Peyer's patch (tissue), 4 donors: ENCODE measurements around the gene DOCK10. TPM values are rescaled to one million over a fixed set of nuclear protein-coding genes. Genes with fewer than 3 reads are reported as not detected.

Source experiments
- DNase-seq, 3 donors: peaks; one replicate each; pipeline ENCODE4 v3.0.0-alpha.2; 2017 to 2019
- H3K27ac ChIP-seq, 4 donors: fragments of 200-600 bp; sonication (generic); one replicate each; pipeline ENCODE4 v1.5.1; 2016 to 2019
- H3K27me3 ChIP-seq, 2 donors: fragments of 200-600 bp; sonication (generic); one replicate each; pipeline ENCODE4 v1.5.1; 2019
- H3K36me3 ChIP-seq, 3 donors: fragments of 200-600 bp; sonication (generic); one replicate each; pipeline ENCODE4 v1.5.1; 2016 to 2019
- H3K4me1 ChIP-seq, 4 donors: fragments of 200-600 bp; sonication (generic); one replicate each; pipeline ENCODE4 v1.5.1; 2016 to 2019
- H3K4me3 ChIP-seq, 4 donors: fragments of 200-600 bp; sonication (generic); 1 replicate in 3 of 4; 2 replicates in 1 of 4; pipeline ENCODE4 v1.5.1; 2016 to 2019; ENCODE audit warnings: mild to moderate bottlenecking in 1 of 4
- H3K9me3 ChIP-seq, 4 donors: fragments of 200-600 bp; sonication (generic); one replicate each; pipeline ENCODE4 v1.5.1; 2016 to 2019; ENCODE audit warnings: mild to moderate bottlenecking in 1 of 4
- CTCF ChIP-seq, 6 experiments: fragments of 450-650 bp in 4 of 6; fragments of 200-600 bp in 2 of 6; sonication (generic) in 1 of 6; IDR thresholded peaks; one replicate each; pipeline ENCODE4 v1.5.1; 2017 to 2019; ENCODE audit warnings: antibody characterized with exemption in 6 of 6, mild to moderate bottlenecking in 3 of 6, moderate library complexity in 1 of 6
- POLR2A ChIP-seq, 2 donors: fragments of 450-650 bp; IDR thresholded peaks; one replicate each; pipeline ENCODE4 v1.5.1; 2017; ENCODE audit warnings: antibody characterized with exemption in 2 of 2, mild to moderate bottlenecking in 2 of 2, moderate library complexity in 2 of 2
- total RNA-seq, 4 donors: library from RNA; depleted of rRNA; stranded (reverse); fragments of >200 nt; gene quantifications; one replicate each; pipeline ENCODE4 v1.1.0, GENCODE V29; 2016

The DOCK10 gene
- total RNA-seq, 4 donors from 2014 or later, result 14.6 to 97.4 (median 23.5) TPM

- H3K27me3 ChIP-seq, result no peaks in the 10 kb centered on the region
- H3K4me1 ChIP-seq, result peaks cover 0 to 5% (median 0%) of the 10 kb centered on the region in 4 donors
- no peak overlapping the region for H3K27ac ChIP-seq
- no peak for TF ChIP-seq CTCF (IDR thresholded peaks at IDR 0.05)
- no peak for TF ChIP-seq POLR2A (IDR thresholded peaks at IDR 0.05)
- H3K4me3 ChIP-seq, result no peak overlapping the region
- H3K9me3 ChIP-seq, result no peaks in the 10 kb centered on the region
- H3K36me3 ChIP-seq, result no peaks in the 10 kb centered on the region
- no peak for DNase-seq
These were observed 37.7 kb downstream of the DOCK10 start for GRCh38 chr2:225004597-225004996.

- H3K27me3 ChIP-seq, result no peaks in the 10 kb centered on the region
- TF ChIP-seq CTCF (IDR thresholded peaks at IDR 0.05) (peak in 3 of 6 experiments; percentile 0 to 22 (median 17)), POLR2A (IDR thresholded peaks at IDR 0.05) (no peak)
- no peaks in the 10 kb centered on the region for H3K36me3 ChIP-seq
- peaks cover 0 to 5% (median 0%) of the 10 kb centered on the region in 4 donors for H3K4me1 ChIP-seq
- peak overlapping the region in 1 of 4 donors; percentile 59 for H3K27ac ChIP-seq
- H3K4me3 ChIP-seq, result no peak overlapping the region
- no peaks in the 10 kb centered on the region for H3K9me3 ChIP-seq
- DNase-seq, result peak in 2 of 3 donors; percentile 68 to 77
These were observed 39.6 kb downstream of the DOCK10 start for GRCh38 chr2:225002656-225003045.

GRCh38 chr2:225002039-225002655 is 40.1 kb downstream of the DOCK10 start:
- Histone ChIP-seq H3K27me3 (no peaks in the 10 kb centered on the region), H3K4me1 (peaks cover 0 to 5% (median 0%) of the 10 kb centered on the region in 4 donors), H3K4me3 (peak overlapping the region in 1 of 4 donors; percentile 14), H3K27ac (peak overlapping the region in 1 of 4 donors; percentile 59), H3K9me3 (no peaks in the 10 kb centered on the region), H3K36me3 (no peaks in the 10 kb centered on the region)
- DNase-seq, result peak in 2 of 3 donors; percentile 81 to 87
- no peak for TF ChIP-seq POLR2A (IDR thresholded peaks at IDR 0.05)
- TF ChIP-seq CTCF (IDR thresholded peaks at IDR 0.05), result peak; percentile 68 to 89 (median 86)

- no peaks in the 10 kb centered on the region for H3K36me3 ChIP-seq
- DNase-seq, result no peak
- H3K27me3 ChIP-seq, result no peaks in the 10 kb centered on the region
- H3K9me3 ChIP-seq, result no peaks in the 10 kb centered on the region
- H3K4me1 ChIP-seq, result peaks cover 0 to 5% (median 0%) of the 10 kb centered on the region in 4 donors
- H3K4me3 ChIP-seq, result no peak overlapping the region
- TF ChIP-seq POLR2A (IDR thresholded peaks at IDR 0.05) (no peak), CTCF (IDR thresholded peaks at IDR 0.05) (no peak)
- H3K27ac ChIP-seq, result no peak overlapping the region
These were observed 42.5 kb downstream of the DOCK10 start for GRCh38 chr2:224999754-225000153.

GRCh38 chr2:224999321-224999720 is 42.9 kb downstream of the DOCK10 start:
- no peaks in the 10 kb centered on the region for H3K9me3 ChIP-seq
- no peaks in the 10 kb centered on the region for H3K27me3 ChIP-seq
- H3K4me1 ChIP-seq, result peaks cover 0 to 5% (median 0%) of the 10 kb centered on the region in 4 donors
- no peak overlapping the region for H3K27ac ChIP-seq
- H3K36me3 ChIP-seq, result no peaks in the 10 kb centered on the region
- DNase-seq, result no peak
- TF ChIP-seq CTCF (IDR thresholded peaks at IDR 0.05), result no peak
- TF ChIP-seq POLR2A (IDR thresholded peaks at IDR 0.05), result no peak
- no peak overlapping the region for H3K4me3 ChIP-seq
